ENCODE results near the gene CHMP1A.
"Not testable (repeated sequence)": the region's sequence is repeated elsewhere in the genome, so short reads cannot be mapped to it uniquely, and the experiment has no call there.

Gene CHMP1A

DNA sequence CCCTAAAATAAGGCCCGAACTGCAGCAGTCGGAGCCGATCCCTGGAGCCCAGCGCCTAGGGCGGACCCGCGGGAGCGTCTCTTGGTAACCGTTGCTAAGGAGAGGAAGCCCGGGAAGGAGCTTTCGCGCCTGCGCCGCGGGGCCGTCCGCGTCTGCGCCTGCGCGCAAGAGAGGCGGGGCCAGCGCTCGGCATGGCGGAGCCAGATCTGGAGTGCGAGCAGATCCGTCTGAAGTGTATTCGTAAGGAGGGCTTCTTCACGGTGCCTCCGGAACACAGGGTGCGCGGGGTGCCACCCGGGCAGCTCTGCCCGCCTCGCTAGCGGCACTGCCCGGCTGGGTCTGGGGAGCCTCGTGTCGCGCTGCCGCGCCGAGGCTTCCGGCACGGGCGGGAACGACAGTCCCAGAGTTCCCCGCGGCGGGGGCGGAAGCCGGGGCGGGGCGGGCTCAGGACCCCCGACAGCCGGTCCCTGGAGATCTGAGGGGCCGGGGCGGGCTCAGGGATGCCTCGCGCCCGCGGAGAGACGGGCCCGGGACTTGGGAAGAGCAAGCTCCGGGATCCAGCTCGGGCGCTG is 29.1 kb upstream of the CHMP1A start, which contains the start of gene CDK10:
Gene CDK10 (plus strand): TSS at position 170 of the 572 bp plus-strand sequence. CDS start 22 bp downstream, at position 192.
- DNase-seq (ENCODE audit: low read depth, low spot score): peak; percentile 90
- peak within 1 kb of the TSS; percentile 60 for H3K4me3 ChIP-seq (ENCODE audit: low read depth, low read length)
- TF ChIP-seq, protein P1, sequence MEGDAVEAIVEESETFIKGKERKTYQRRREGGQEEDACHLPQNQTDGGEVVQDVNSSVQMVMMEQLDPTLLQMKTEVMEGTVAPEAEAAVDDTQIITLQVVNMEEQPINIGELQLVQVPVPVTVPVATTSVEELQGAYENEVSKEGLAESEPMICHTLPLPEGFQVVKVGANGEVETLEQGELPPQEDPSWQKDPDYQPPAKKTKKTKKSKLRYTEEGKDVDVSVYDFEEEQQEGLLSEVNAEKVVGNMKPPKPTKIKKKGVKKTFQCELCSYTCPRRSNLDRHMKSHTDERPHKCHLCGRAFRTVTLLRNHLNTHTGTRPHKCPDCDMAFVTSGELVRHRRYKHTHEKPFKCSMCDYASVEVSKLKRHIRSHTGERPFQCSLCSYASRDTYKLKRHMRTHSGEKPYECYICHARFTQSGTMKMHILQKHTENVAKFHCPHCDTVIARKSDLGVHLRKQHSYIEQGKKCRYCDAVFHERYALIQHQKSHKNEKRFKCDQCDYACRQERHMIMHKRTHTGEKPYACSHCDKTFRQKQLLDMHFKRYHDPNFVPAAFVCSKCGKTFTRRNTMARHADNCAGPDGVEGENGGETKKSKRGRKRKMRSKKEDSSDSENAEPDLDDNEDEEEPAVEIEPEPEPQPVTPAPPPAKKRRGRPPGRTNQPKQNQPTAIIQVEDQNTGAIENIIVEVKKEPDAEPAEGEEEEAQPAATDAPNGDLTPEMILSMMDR (IDR thresholded peaks at IDR 0.05; ENCODE audit: low read depth, low read length): no peak
- in situ Hi-C loops (cut with HindIII; ENCODE audit: low sequenced_read_pairs): no loop called here

DNA sequence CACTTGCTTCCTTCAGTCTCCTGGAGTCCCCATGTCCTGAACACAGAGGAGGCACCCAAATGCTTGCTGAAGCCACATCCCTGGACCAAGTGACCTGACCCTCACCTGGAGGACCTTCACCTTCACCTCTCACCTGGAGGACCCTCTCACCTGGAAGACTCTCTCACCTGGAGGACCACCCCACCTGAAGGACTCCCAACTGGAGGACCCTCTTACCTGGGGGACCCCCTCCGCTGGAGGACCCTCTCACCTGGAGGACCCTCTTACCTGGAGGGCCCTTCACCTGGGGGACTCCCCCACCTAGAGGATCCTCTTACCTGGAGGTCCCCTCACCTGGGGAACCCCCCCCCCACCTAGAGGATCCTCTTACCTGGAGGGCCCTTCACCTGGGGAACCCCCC is 28.4 kb upstream of the CHMP1A start:
- H3K4me3 ChIP-seq (ENCODE audit: low read depth, low read length): no peak overlapping the region
- DNase-seq (ENCODE audit: low read depth, low spot score): no peak
- TF ChIP-seq, protein P1 (IDR thresholded peaks at IDR 0.05; ENCODE audit: low read depth, low read length): no peak
- in situ Hi-C loops (cut with HindIII; ENCODE audit: low sequenced_read_pairs): no loop called here

DNA sequence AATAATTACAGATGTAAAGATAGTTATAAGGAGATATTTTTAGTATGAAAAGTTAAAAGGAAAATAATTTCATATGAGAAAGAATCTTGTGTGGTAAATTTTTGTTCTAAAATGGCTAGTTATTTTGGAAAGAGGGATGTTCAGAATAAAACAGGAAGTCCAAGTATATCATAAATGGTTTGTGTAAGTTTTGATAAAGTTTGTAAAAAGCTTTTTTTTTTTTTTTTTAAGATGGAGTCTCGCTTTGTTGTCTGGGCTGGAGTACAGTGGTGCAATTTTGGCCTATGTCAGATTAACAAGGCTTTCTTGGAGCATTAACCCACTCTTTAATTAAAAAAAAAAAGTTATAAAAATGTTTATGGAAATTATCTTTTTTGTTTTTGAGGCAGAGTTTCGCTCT is 20.8 kb upstream of the CHMP1A start:
- TF ChIP-seq, protein P1 (IDR thresholded peaks at IDR 0.05; ENCODE audit: low read depth, low read length): no peak
- in situ Hi-C loops (cut with HindIII; ENCODE audit: low sequenced_read_pairs): no loop called here
- H3K4me3 ChIP-seq (ENCODE audit: low read depth, low read length): no peak overlapping the region
- no peak for DNase-seq (ENCODE audit: low read depth, low spot score)

DNA sequence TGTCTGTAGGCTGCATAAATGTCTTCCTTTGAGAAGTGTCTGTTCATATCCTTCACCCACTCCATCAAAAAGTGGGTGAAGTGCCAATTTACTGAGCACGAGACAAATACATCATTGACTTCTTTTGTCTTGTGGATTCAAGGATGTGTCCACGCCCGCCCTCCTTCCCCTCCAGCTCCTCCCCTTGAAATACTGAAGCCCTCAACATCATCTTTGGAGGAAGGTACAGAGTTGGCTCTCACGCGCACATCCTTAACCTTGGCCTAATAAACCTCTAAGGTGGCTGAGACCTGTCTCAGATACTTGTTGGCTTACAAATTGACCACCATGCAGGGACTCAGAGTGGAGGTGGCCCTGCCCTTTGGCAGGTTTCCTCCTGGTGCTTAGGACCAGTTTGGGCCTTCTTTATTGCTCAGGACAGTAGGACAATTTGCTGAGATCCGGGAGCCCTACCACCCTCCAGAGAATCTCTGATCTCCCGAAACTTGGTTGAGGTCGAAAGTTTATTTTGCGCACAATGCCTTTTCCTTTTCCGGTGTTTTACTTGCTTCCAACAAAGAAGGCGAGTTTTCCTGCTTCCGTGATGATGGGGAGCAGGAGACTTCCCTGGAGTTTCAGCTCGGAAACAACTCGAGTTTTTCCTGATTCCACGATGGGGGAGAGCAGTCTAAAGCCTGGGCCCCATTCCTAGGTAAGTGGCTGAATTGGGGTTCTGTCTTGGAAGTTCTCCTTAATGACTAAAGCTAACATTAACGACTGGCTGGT is 14.9 kb upstream of the CHMP1A start:
- TF ChIP-seq, protein P1 (IDR thresholded peaks at IDR 0.05; ENCODE audit: low read depth, low read length): no peak
- in situ Hi-C loops (cut with HindIII; ENCODE audit: low sequenced_read_pairs): no loop called here
- no peak for DNase-seq (ENCODE audit: low read depth, low spot score)
- no peak overlapping the region for H3K4me3 ChIP-seq (ENCODE audit: low read depth, low read length)

DNA sequence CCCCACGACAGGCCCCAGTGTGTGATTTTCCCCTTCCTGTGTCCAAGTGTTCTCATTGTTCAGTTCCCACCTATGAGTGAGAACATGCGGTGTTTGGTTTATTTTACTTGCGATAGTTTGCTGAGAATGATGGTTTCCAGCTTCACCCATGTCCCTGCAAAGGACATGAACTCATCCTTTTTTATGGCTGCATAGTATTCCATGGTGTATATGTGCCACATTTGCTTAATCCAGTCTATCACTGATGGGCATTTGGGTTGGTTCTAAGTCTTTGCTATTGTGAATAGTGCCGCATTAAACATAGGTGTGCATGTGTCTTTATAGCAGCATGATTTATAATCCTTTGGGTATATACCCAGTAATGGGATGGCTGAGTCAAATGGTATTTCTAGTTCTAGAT is 14.1 kb upstream of the CHMP1A start:
- DNase-seq (ENCODE audit: low read depth, low spot score); in situ Hi-C loops (cut with HindIII; ENCODE audit: low sequenced_read_pairs); H3K4me3 ChIP-seq (ENCODE audit: low read depth, low read length): not testable (repeated sequence)

DNA sequence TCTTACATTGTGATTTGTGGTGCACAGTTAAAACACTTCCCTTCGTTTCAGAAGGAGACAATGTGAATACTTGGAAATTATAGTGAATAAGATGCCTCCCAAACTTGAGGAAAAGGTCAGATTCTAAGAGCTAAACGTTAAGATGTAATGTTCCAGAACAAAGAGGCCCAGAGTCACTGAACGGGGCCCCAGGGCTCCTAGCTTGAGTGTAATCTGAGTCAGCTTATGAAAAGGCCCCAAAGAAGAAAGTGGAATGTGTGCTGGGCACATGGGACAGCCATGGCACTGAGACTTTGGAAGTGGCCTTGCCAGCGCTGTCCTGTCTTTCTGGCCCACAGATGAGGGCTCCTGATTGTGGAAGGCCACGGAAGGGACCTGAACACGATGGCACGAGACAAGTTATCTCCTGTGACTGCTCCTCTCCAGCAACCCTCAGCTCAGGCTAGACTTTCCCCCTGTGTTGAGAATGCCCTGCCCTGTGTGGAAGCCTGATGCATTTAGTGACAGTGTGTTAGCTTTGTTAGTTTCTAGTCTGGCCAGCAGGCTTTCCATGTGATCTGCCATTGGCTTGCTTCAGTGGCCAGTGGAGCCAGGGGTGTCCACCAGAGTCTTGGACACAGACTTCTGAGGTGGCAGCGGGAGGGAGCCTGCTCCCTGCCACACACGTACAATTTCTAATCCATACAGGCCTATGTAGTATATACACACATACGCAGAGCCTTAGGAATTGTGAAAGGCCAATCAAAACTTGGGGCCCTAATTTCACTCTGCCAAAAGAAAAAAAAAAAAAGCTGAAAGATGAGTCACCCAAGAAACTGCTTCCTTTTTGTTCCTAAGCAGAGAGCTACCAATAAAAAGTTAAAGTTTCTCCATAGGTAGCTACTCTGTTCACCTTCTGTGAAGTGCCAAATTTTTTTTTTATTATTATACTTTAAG is 13.3 kb upstream of the CHMP1A start:
- in situ Hi-C loops (cut with HindIII; ENCODE audit: low sequenced_read_pairs): no loop called here
- DNase-seq (ENCODE audit: low read depth, low spot score): peak; percentile 33
- no peak overlapping the region for H3K4me3 ChIP-seq (ENCODE audit: low read depth, low read length)
- TF ChIP-seq, protein P1 (IDR thresholded peaks at IDR 0.05; ENCODE audit: low read depth, low read length): no peak
